Measurements from ENCODE around the gene TDP2.
"Not testable (repeated sequence)": the region's sequence is repeated elsewhere in the genome, so short reads cannot be mapped to it uniquely, and the experiment has no call there.

The TDP2 gene

GRCh38 chr6:24643920-24644319 lies 22.8 kb downstream of the TDP2 start:
- no peak for DNase-seq

- no peak for DNase-seq
Observed at GRCh38 chr6:24642061-24642460, 24.6 kb downstream of the TDP2 start.

- not testable (repeated sequence) for DNase-seq
Observed at GRCh38 chr6:24640631-24641030, 26.1 kb downstream of the TDP2 start.

GRCh38 chr6:24640166-24640565 lies 26.5 kb downstream of the TDP2 start:
- no peak for DNase-seq

GRCh38 chr6:24636681-24637080 lies 30.0 kb downstream of the TDP2 start:
- DNase-seq, result no peak

- DNase-seq, result no peak
Observed at GRCh38 chr6:24632573-24632972, 34.1 kb downstream of the TDP2 start.

- DNase-seq, result no peak
Observed at GRCh38 chr6:24631671-24632070, 35.0 kb downstream of the TDP2 start.

- DNase-seq, result no peak
Observed at GRCh38 chr6:24630856-24631505, 35.7 kb downstream of the TDP2 start.

- DNase-seq, result no peak
Observed at GRCh38 chr6:24621626-24622289, 44.9 kb downstream of the TDP2 start.

- no peak for DNase-seq
Observed at GRCh38 chr6:24620637-24621036, 46.1 kb downstream of the TDP2 start.

GRCh38 chr6:24619661-24620060 lies 47.0 kb downstream of the TDP2 start:
- no peak for DNase-seq

GRCh38 chr6:24614648-24615047 lies 52.1 kb downstream of the TDP2 start:
- DNase-seq, result no peak

- no peak for DNase-seq
Observed at GRCh38 chr6:24614043-24614420, 52.7 kb downstream of the TDP2 start.

GRCh38 chr6:24613361-24614042 lies 53.2 kb downstream of the TDP2 start:
- DNase-seq, result no peak

GRCh38 chr6:24610672-24611071 lies 56.0 kb downstream of the TDP2 start:
- DNase-seq, result no peak

- DNase-seq, result no peak
Observed at GRCh38 chr6:24607310-24608105, 59.2 kb downstream of the TDP2 start.

- DNase-seq, result no peak
Observed at GRCh38 chr6:24606200-24606930, 60.3 kb downstream of the TDP2 start.

- DNase-seq, result no peak
Observed at GRCh38 chr6:24603241-24603640, 63.5 kb downstream of the TDP2 start.

GRCh38 chr6:24600903-24601302 lies 65.8 kb downstream of the TDP2 start:
- no peak for DNase-seq
